Tibial nerve (tissue), 4 donors: ENCODE measurements around the gene S1PR3.

Source experiments
- CTCF ChIP-seq, 5 experiments: fragments of 200-600 bp in 3 of 5; fragments of 450-650 bp in 2 of 5; sonication (generic) in 3 of 5; IDR thresholded peaks; one replicate each; pipeline ENCODE4 v1.5.1; 2016 to 2019; ENCODE audit warnings: antibody characterized with exemption in 5 of 5, mild to moderate bottlenecking in 3 of 5, moderate library complexity in 2 of 5
- EP300 ChIP-seq, 2 donors: sonication (generic); formaldehyde crosslinking; IDR thresholded peaks; one replicate each; pipeline ENCODE4 v1.6.1; 2017; ENCODE audit warnings: antibody characterized with exemption in 2 of 2, mild to moderate bottlenecking in 1 of 2
- POLR2A ChIP-seq, 2 donors: fragments of 450-650 bp; IDR thresholded peaks; one replicate each; pipeline ENCODE4 v1.6.1; 2017; ENCODE audit warnings: antibody characterized with exemption in 2 of 2, mild to moderate bottlenecking in 2 of 2, moderate library complexity in 2 of 2

- TF ChIP-seq CTCF (IDR thresholded peaks at IDR 0.05) = no peak
- TF ChIP-seq POLR2A (IDR thresholded peaks at IDR 0.05) = no peak
- TF ChIP-seq EP300 (IDR thresholded peaks at IDR 0.05) = peak in 1 of 2 donors; percentile 67
These were observed 37.8 kb upstream of the S1PR3 start for GRCh38 chr9:88953381-88954029.
